Measurements from ENCODE around the gene GPANK1.

GRCh38 chr6:31708224-31708623 is 43.4 kb upstream of the GPANK1 start:
- no peak for TF ChIP-seq POLR2A (IDR thresholded peaks at IDR 0.05; ENCODE audit: low read depth, low read length)
- TF ChIP-seq PAX5 (IDR thresholded peaks at IDR 0.05; ENCODE audit: insufficient read depth, low read length, severe bottlenecking) = no peak
- no peak for TF ChIP-seq TAF1 (IDR thresholded peaks at IDR 0.05; ENCODE audit: low read depth, low read length)
